Upper lobe of right lung (tissue), 1 donor: ENCODE data around the gene OSM. TPM values are rescaled to one million over a fixed set of nuclear protein-coding genes. Genes with fewer than 3 reads are reported as not detected.

Experiments
- ATAC-seq: fragments of 200-7000 bp; cut with Tn5 transposase; one replicate; pipeline ENCODE4 v1.9.1; 2020; ENCODE audit warnings: mild to moderate bottlenecking, moderate library complexity
- DNase-seq: peaks from one replicate; pipeline ENCODE4 v3.0.0-alpha.2; 2020
- H3K27ac ChIP-seq: fragments of 200-600 bp; one replicate; pipeline ENCODE4 v1.8.0; 2022
- H3K27me3 ChIP-seq: fragments of 200-600 bp; one replicate; pipeline ENCODE4 v1.8.0; 2022; ENCODE audit warnings: mild to moderate bottlenecking
- H3K36me3 ChIP-seq: fragments of 200-600 bp; one replicate; pipeline ENCODE4 v1.8.0; 2022
- H3K4me1 ChIP-seq: fragments of 200-600 bp; one replicate; pipeline ENCODE4 v1.8.0; 2022
- H3K4me3 ChIP-seq: fragments of 200-600 bp; one replicate; pipeline ENCODE4 v1.8.0; 2022; ENCODE audit warnings: mild to moderate bottlenecking
- H3K9me3 ChIP-seq: fragments of 200-600 bp; one replicate; pipeline ENCODE4 v1.8.0; 2022
- CTCF ChIP-seq: fragments of 200-600 bp; IDR thresholded peaks from one replicate; pipeline ENCODE4 v1.8.0; 2022; ENCODE audit warnings: antibody characterized with exemption
- intact Hi-C: fragments of 100-400 bp; cut with DNase I; formaldehyde crosslinking; loops from one replicate; pipeline ENCODE4 v1.11.0; 2022
- total RNA-seq: library from RNA; stranded (reverse); fragmentation: NEBNext Ultra II Directional; extraction: Animal tissue kit (Norgen Biotek cat#: 25700); gene quantifications from one replicate; pipeline ENCODE4 v1.2.1, GENCODE V29; 2021
- donor health status: DM: no; HTN: yes; CAD: no; lungs with severe emphysema.

Gene OSM
- total RNA-seq, 1 donor from 2014 or later = 1.6 TPM

- no peaks in the 10 kb centered on the region for H3K9me3 ChIP-seq
- intact Hi-C loops = no loop called here
- ATAC-seq (no peak), DNase-seq (no peak)
- no peak overlapping the region for H3K27ac ChIP-seq
- TF ChIP-seq CTCF = no peak
- H3K36me3 ChIP-seq = no peaks in the 10 kb centered on the region
- H3K27me3 ChIP-seq = peaks cover 11% of the 10 kb centered on the region
- peaks cover 11% of the 10 kb centered on the region for H3K4me1 ChIP-seq
- H3K4me3 ChIP-seq = no peak overlapping the region
Observed at GRCh38 chr22:30243661-30244060, 23.0 kb downstream of the OSM start.

GRCh38 chr22:30241576-30242371, 24.9 kb downstream of the OSM start:
- Histone ChIP-seq H3K36me3 (no peaks in the 10 kb centered on the region), H3K27me3 (peaks cover 6% of the 10 kb centered on the region), H3K9me3 (no peaks in the 10 kb centered on the region), H3K4me3 (no peak overlapping the region), H3K4me1 (peaks cover 8% of the 10 kb centered on the region), H3K27ac (peak overlapping the region; percentile 51)
- ATAC-seq (no peak), DNase-seq (no peak)
- intact Hi-C loops = no loop called here
- TF ChIP-seq CTCF = no peak

- intact Hi-C loops = no loop called here
- Histone ChIP-seq H3K4me1 (peaks cover 10% of the 10 kb centered on the region), H3K27ac (no peak overlapping the region), H3K36me3 (no peaks in the 10 kb centered on the region), H3K9me3 (no peaks in the 10 kb centered on the region), H3K27me3 (peaks cover 1% of the 10 kb centered on the region), H3K4me3 (no peak overlapping the region)
- no peak for DNase-seq
- no peak for TF ChIP-seq CTCF
- ATAC-seq = no peak
Observed at GRCh38 chr22:30240541-30241417, 25.9 kb downstream of the OSM start.

GRCh38 chr22:30239488-30240405, 26.9 kb downstream of the OSM start:
- Histone ChIP-seq H3K9me3 (no peaks in the 10 kb centered on the region), H3K27me3 (no peaks in the 10 kb centered on the region), H3K4me1 (peaks cover 17% of the 10 kb centered on the region), H3K4me3 (no peak overlapping the region), H3K36me3 (no peaks in the 10 kb centered on the region), H3K27ac (no peak overlapping the region)
- intact Hi-C loops = no loop called here
- DNase-seq = no peak
- ATAC-seq = no peak
- TF ChIP-seq CTCF = no peak
